Measurements from ENCODE around the gene FGF14. TPM values are rescaled to one million over a fixed set of nuclear protein-coding genes. Genes with fewer than 3 reads are reported as not detected.

Gene FGF14
- total RNA-seq, 1 donor from 2014 or later, result 0.22 TPM

- peaks cover 35% of the 10 kb centered on the region for H3K27me3 Mint-ChIP-seq (ENCODE audit: low read depth)
- H3K27ac Mint-ChIP-seq (ENCODE audit: unreplicated experiment), result no peak overlapping the region
- H3K4me1 Mint-ChIP-seq (ENCODE audit: low read depth), result no peaks in the 10 kb centered on the region
- no peak for TF ChIP-seq CTCF (IDR thresholded peaks at IDR 0.05)
- DNase-seq (ENCODE audit: low spot score), result no peak
- no peak overlapping the region for H3K4me3 Mint-ChIP-seq (ENCODE audit: unreplicated experiment)
- no peaks in the 10 kb centered on the region for H3K9me3 Mint-ChIP-seq (ENCODE audit: low read depth)
- H3K36me3 Mint-ChIP-seq (ENCODE audit: low read depth), result no peaks in the 10 kb centered on the region
Measured at GRCh38 chr13:101949681-101950080, 452.2 kb downstream of the FGF14 start.

- Mint-ChIP-seq H3K9me3 (ENCODE audit: low read depth) (no peaks in the 10 kb centered on the region), H3K36me3 (ENCODE audit: low read depth) (no peaks in the 10 kb centered on the region), H3K4me3 (ENCODE audit: unreplicated experiment) (no peak overlapping the region), H3K4me1 (ENCODE audit: low read depth) (no peaks in the 10 kb centered on the region), H3K27ac (ENCODE audit: unreplicated experiment) (no peak overlapping the region), H3K27me3 (ENCODE audit: low read depth) (peaks cover 32% of the 10 kb centered on the region)
- no peak for TF ChIP-seq CTCF (IDR thresholded peaks at IDR 0.05)
- DNase-seq (ENCODE audit: low spot score), result no peak
Measured at GRCh38 chr13:101946401-101946800, 455.4 kb downstream of the FGF14 start.

GRCh38 chr13:101945435-101945834, 456.4 kb downstream of the FGF14 start:
- Mint-ChIP-seq H3K4me3 (ENCODE audit: unreplicated experiment) (no peak overlapping the region), H3K27me3 (ENCODE audit: low read depth) (peaks cover 30% of the 10 kb centered on the region), H3K4me1 (ENCODE audit: low read depth) (no peaks in the 10 kb centered on the region), H3K36me3 (ENCODE audit: low read depth) (no peaks in the 10 kb centered on the region), H3K27ac (ENCODE audit: unreplicated experiment) (no peak overlapping the region), H3K9me3 (ENCODE audit: low read depth) (no peaks in the 10 kb centered on the region)
- no peak for DNase-seq (ENCODE audit: low spot score)
- TF ChIP-seq CTCF (IDR thresholded peaks at IDR 0.05), result peak; percentile 13

- Mint-ChIP-seq H3K36me3 (ENCODE audit: low read depth) (no peaks in the 10 kb centered on the region), H3K9me3 (ENCODE audit: low read depth) (no peaks in the 10 kb centered on the region), H3K27me3 (ENCODE audit: low read depth) (peaks cover 31% of the 10 kb centered on the region), H3K4me1 (ENCODE audit: low read depth) (no peaks in the 10 kb centered on the region), H3K4me3 (ENCODE audit: unreplicated experiment) (no peak overlapping the region), H3K27ac (ENCODE audit: unreplicated experiment) (no peak overlapping the region)
- DNase-seq (ENCODE audit: low spot score), result no peak
- no peak for TF ChIP-seq CTCF (IDR thresholded peaks at IDR 0.05)
Measured at GRCh38 chr13:101944521-101944920, 457.3 kb downstream of the FGF14 start.

- no peak for TF ChIP-seq CTCF (IDR thresholded peaks at IDR 0.05)
- Mint-ChIP-seq H3K9me3 (ENCODE audit: low read depth) (no peaks in the 10 kb centered on the region), H3K36me3 (ENCODE audit: low read depth) (no peaks in the 10 kb centered on the region), H3K4me3 (ENCODE audit: unreplicated experiment) (no peak overlapping the region), H3K27ac (ENCODE audit: unreplicated experiment) (no peak overlapping the region), H3K27me3 (ENCODE audit: low read depth) (peaks cover 36% of the 10 kb centered on the region), H3K4me1 (ENCODE audit: low read depth) (no peaks in the 10 kb centered on the region)
- DNase-seq (ENCODE audit: low spot score), result no peak
Measured at GRCh38 chr13:101942535-101943157, 459.2 kb downstream of the FGF14 start.

Measured in chondrocyte (in vitro differentiated cells).